HT1080 (cell line): ENCODE results near the gene ZNF777. TPM values are rescaled to one million over a fixed set of nuclear protein-coding genes. Genes with fewer than 3 reads are reported as not detected.
A peak's percentile ranks its signal among the peaks of the same experiment; 100 is the strongest.
"Not testable (repeated sequence)": the region's sequence is repeated elsewhere in the genome, so short reads cannot be mapped to it uniquely, and the experiment has no call there.

Source experiments
- DNase-seq: peaks from one replicate; pipeline ENCODE4 v3.0.0-alpha.2; 2015; ENCODE audit warnings: low read depth
- total RNA-seq: library from RNA; depleted of rRNA; stranded (reverse); fragments of >200 nt; shearing (Covaris generic); gene quantifications from 2 replicates; pipeline ENCODE4 v1.2.3, GENCODE V29; 2014

Gene ZNF777
- total RNA-seq, 1 experiment from 2014 or later = 13.7 TPM

DNA sequence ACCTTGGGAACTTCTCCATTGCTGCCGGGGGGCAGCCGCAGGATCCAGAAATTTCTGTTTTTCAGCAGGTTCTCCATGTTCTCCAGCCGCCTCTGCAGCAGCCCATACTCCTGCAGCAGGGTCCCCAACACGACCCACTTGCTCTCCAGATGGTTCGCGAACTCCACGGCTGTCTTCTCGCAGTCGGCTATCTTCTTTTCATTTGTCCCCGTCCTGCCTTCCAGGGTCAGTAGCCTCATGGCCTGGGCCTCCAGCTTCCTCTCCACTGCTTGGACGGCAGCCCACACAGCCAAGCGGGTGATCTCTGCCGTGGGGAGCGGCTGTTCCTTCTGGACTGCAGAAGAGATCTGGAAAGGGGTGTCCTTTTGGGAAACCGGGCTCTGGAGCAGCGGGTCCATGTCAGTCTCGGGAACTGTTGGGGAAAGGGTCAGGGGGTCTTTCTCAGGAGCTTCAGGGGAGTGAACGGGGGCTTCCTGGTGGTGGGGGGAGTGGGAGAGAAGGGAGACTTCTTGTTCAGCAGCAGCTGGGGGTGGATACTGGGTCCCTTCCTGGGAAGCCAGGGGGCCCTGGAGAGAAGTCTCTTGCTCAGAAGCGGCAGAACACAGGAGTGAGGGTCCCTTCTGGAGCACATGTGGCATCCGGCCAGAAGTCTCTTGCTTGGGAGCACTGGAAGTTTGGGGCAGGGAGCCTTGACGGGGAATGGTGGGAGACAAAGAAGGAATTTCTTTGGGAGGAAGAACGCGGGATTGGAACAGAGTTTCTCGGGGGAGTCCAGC lies 5.5 kb downstream of the ZNF777 start:
- DNase-seq = no peak

DNA sequence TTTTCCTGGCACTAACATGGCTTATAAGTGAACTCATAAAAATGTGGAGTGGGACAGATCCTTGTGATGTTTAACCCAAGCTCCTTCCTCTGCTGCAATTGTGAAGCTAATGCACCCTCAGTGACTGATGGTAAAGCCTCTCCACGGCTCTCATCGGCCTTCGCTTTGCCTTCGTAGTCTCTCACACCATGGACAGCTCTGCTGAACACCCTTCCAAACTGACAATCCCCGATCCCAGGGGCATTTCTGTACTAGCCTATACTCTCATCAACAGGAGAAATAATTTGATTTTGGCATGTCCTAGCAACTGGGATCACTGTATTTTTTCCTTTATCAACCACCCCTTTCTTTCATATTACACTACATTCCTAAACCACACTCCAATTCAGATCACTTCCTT lies 6.1 kb downstream of the ZNF777 start:
- no peak for DNase-seq

DNA sequence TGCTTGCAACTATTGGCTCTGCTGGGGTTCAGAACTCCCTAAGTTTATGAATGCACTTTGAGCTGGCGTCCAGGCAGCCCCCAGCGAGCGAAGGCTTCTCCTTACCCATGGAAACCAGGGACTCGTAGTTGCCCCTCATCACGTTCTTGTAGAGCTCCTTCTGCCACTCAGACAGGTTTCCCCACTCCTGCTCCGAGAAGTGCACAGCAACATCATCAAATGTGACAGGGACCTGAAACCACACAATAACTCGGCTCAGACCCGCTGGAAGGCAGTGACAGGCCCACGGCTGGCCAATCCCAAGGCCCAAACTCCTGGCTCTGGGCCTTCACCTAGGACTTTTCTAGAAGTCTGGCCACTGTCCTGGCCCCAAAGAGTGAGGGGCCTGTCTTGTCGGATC lies 6.9 kb downstream of the ZNF777 start:
- no peak for DNase-seq

DNA sequence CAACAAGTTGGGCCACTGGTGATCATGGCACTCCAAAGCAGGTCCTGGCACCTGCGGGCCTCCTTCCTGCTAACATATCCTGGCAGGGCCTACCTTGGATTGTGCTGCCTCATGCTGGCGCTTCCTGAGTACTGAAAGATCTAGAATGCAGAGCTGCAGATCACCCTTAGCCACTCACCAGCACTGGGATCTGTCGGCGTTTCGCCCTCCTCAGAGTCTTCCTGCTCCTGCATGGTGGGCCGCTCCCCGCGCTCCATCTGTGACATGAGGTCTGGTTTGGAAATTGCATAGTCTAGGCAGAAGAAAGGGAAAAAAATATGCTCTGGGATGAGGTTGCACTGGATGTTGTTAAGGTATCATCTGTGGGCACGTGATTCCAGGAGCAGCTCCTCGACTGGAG lies 10.0 kb downstream of the ZNF777 start:
- DNase-seq = no peak

DNA sequence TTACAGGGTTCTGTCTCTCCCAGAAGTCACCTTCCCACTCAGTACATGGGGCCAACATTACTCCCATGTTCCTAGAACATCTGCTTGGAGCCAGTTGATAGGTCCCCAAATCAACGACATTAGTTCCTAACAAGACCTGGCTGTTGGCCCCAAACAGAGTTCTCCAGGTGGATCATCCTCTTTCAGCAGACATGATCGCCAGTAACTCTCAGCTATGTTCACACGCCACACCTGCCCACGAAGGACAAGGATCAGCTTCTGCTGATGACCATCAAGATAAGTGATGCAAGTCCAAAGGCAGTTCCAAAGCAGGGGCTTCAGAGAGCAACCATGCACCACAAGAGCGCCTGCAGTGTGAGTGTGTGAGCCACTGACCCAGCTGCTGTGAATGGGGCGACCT lies 11.0 kb downstream of the ZNF777 start:
- no peak for DNase-seq

DNA sequence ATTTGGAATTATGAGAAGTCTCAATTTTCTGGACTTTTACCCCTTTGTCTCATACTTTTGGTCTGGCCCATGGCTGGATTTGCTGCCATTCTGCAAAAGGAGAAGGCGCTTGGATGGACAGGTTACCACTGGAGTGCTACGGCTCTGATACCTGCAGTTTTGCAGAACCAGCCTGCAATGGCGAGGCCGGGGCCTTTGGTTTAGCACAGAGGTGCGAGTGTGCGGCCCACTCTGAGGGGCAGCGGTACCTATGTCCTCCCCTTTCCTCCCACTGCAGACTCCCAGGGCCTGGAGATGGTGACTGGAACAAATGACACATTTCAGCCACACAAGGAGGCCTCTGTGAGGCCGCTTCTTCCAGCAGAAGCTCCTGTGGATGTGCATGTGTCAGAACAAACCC lies 11.9 kb downstream of the ZNF777 start:
- no peak for DNase-seq

DNA sequence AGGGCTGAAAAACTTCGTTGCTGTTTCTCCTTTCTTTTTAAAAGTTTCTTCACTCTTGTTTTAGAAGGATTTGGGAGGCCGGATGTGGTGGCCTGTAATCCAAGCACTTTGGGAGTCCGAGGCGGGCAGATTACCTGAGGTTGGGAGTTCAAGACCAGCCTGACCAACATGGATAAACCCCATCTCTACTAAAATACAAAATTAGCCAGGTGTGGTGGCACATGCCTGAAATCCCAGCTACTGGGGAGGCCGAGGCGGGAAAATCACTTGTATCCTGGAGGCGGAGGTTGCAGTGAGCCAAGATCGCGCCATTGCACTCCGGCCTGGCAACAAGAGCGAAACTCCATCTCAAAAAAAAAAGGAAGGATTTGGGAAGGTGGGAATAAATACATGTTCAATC lies 14.8 kb downstream of the ZNF777 start:
- DNase-seq = not testable (repeated sequence)

DNA sequence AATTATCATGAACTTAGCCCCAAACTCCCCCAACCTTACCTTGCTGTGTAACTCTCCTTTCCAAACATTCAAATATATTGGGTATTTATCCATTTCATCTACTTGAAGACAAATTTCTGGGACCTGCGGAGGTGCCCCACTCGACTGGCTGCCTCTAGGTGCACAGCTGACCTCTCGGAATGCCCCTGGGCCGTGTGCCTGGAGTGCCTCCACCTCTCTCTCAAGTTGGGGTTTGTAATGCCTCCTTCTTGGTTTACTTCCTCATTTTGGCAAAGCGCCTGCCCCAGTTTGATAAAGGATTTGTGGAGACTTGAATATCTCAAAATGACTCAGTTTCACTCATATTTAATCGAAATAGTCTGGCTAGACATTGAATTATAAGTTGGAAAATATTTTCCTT lies 16.6 kb downstream of the ZNF777 start:
- DNase-seq = no peak

DNA sequence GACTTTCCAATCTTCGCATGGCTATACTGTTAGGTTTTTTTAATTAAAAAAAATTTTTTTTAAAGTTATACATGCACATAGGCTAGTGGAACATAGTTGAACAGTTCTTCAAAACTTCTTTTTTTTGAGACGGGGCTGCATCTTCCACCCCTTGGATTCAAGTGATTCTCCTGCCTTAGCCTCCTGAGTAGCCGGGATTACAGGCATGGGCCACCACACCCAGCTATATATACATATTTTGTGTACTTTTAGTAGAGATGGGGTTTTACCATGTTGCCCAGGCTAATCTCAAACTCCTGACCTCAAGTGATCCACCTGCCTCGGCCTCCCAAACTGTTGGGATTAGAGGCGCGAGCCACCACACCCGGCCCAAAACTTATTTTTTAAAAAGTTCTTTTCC lies 17.3 kb downstream of the ZNF777 start:
- no peak for DNase-seq

DNA sequence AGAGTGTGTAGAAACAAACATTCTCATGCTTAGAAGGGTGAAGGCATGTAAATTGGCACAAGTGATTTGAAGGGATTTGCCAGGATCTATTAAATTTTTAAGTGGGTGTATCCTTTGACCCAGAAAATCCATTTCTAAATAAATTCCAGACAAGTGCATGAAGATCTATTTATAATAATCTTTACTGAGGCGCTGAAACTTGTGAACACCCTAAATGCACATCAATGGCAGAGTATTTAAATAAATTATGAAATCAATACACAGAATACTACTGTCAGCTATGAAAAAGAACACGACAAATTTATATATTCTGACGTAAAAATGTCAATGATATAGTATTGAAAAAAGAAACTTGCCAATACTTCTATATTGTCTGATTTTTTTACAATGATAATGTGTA lies 17.9 kb downstream of the ZNF777 start:
- DNase-seq = no peak

DNA sequence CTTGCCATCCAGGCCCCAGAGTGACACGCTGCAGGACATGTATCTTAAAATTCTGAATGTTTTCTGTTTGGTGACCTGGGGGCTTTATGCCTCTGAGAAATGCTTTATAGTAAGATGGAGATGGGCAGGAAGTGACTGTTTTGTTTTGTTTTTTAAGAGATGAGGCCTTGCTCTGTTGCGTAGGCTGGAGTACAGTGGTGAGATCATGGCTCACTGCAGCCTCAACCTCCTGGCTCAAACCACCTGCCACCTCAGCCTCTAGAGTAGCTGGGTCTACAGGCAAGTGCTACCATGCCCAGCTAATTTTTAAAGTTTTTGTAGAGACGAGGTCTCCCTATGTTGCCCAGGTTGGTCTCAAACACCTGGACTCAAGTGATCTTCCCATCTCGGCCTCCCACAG lies 20.6 kb downstream of the ZNF777 start:
- DNase-seq = peak; percentile 25

DNA sequence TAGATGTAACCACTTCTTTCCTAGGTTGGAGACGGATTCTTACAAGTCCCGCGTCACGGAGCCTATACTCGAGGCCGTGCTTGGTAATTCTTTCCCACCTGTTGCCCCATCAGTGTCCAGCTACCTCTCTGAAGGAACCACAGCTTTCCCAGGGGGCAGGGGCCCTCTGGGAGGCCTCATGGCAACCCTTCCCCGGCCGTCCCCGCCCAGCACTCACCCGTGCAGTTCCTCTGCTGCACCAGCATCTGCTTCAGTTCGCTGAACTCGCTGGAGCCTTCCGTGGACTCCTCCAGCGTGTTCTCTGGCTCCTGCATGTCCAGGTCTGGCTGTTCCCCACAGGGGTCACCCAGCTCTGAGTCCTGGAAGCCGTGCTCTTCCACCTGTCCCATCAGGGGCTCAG lies 24.5 kb downstream of the ZNF777 start:
- DNase-seq = no peak

DNA sequence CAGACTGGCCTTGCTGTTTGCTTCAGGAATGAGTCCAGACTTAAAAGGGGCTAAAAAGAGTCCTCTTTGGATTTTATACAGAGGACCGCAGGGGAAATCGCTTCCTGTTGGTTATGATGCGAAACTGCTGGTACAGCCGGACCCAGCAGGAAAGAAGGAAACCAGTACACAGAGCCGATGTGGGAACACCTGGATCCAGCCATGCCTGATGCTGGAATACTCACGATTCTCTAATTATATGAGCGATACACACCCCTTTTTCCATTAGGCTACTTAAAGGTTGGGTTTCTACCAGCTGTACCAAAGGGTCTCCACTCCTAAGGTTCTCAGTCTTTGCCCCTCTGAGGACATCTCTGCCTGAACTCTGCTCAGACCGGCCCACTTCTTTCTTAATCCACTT lies 27.7 kb downstream of the ZNF777 start:
- no peak for DNase-seq

DNA sequence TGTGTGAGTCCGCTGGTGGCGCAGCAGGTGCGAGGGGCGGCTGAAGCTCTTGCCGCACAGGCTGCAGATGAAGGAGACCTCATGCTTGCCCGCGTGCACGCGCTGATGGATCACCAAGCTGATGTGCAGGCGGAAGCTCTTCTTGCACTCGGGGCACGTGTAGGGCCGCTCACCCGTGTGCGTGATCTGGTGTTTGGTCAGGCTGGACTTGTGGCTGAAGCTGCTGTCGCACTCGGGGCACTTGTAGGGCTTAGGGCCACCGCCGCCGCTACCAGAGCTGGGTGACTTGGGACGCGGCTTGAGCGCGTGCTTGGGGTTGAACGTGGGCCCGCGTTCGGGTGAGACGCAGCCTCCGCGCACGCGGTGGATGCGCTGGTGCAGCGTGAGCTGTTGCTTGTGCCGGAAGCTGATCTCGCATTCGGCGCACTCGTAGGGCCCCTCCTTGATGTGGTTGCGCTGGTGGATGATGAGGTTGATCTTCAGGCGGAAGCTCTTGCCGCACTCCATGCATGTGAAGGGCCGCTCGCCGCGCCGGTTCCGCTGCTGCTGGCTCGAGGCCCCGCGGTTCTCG lies 28.7 kb downstream of the ZNF777 start:
- DNase-seq = no peak

DNA sequence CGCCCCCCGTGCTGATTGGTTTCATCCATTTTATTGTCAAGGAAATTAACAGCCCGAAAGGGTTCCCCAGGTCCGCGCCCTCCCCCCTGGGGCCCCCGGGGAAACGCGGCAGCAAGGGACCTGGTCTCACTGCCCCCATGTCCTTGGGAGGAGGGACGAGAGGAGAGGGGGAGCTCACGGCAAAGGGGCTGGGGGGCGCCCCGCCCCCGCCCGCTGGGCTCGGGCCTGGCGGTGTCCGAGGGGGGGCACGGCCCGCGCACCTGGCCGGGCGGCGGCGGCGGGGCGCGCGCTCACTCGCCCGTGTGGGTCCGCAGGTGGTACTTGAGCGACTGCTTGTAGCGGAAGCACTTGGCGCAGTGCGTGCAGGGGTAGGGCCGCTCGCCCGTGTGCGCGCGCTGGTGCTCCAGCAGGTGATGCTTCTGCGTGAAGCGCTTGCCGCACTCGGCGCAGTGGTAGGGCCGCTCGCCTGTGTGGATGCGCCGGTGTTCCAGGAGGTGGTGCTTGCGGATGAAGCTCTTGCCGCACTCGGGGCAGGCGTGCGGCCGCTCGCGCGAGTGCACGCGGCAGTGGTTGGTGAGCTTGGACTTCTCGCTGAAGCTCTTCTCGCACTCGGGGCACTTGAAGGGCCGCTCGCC lies 29.3 kb downstream of the ZNF777 start:
- no peak for DNase-seq

DNA sequence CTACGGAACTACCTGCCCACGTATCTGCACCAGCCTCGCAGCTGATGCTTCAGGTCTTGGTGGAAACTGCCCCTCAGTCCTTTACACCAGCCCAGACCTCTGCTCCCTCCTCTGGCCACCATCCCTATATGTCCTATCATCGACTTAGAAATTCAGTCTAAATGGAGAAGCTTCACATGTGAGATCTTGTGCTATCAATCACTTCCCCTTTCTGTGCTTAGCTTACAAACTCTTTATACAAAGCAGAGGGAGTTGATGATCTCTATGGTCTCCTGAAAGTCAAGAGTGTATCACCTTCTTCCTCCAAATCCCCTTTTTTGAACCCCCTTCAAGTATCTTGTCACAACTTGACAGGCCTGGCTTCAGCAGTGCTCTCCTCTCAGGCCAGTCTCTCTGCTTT lies 30.7 kb downstream of the ZNF777 start:
- DNase-seq = no peak

DNA sequence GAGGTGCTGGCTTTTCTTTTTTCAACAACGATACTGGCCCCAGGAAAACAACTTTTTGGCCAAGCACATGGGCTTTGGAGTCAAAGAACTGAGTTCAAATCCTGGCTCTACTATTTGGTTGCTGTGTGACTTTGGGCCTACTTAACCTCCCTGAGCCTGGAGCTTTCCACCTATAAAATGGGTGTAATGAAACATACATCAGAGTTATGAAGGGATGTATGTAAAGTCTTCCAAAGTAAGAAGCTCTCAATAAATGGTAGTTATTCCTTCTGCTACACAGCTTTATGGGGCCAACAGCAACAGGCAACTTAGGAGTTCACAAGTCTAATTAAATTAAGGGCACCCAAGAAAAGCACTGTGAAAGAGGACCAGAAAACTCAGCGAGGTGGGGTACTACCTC lies 33.0 kb downstream of the ZNF777 start:
- DNase-seq = no peak

DNA sequence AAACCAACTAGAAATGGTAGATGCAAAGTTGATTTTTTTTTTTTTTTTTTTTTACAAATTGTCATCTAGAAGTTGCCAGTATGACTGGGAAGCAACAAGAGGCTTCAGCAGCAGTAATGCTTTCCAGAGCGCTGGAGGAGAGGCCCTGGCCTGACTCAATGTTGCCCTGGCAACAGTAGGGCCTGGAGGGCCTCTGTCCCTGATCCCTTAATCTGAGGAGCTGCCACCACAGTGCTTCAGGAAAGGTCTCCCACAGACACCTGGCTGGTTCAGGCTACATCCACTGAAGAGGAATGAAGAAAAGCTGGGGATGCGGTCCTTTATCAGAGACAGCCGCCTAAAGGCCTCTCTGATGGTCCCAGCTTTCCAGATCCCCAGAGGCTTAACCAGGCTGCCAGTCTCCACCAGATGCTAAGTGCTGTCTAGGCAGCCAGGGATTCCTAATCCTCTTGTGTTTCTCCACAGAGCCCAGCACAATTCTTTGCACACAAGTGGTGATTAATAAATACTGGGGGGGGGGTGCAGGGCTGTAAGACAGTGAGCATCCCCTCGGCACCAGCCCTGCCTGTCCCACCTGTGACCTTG lies 33.7 kb downstream of the ZNF777 start:
- no peak for DNase-seq

DNA sequence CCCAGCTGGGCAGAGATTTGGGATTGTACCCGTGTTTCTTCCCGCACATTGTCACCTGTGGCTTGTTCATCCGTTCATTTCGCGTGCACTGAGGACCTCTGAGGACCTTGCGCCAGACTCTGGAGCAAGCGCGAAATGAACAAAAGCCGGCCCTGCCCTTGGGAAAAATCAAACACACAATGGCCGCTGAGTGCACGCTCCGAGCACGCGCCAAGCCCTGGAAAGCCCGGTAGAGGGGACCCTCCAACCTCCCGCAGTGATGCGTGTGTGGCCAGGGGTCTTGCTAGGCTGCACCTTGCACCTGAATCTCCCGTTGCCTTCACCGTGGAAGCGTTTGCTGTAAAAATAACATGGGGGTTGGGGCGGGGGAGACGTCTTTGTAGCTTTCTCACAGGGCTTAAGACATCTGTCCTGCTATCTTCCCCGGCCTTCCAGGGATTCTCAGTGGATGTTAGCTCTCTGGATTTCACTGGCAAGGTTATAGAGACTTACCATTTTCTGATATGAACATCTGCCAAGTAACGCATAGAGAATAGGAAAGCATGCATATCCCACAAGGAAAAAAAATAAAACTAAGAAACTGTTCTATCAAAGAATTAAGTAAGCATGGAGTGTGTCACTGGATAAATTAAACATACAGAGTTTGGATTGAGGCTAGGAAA lies 37.3 kb downstream of the ZNF777 start:
- DNase-seq = no peak

DNA sequence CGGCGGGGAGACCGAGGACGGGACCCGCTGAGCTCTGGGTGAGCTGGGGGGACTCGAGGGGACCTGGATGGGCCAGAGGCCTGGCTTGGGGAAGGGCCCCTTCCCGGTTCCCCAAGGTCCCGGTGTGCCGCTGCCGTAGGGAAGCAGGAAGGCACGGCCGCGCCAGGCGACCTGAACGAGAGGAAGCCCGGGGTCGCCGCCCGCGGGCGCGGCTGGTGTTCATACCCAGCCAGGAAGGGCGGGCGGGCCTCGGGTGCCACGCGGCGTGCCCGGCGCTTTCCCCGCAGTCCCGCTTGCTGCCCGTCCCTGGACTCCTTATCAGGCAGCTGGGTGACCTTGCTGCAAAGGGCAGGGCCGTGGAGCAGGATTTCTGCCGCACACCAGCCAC lies 38.0 kb downstream of the ZNF777 start:
- no peak for DNase-seq

DNA sequence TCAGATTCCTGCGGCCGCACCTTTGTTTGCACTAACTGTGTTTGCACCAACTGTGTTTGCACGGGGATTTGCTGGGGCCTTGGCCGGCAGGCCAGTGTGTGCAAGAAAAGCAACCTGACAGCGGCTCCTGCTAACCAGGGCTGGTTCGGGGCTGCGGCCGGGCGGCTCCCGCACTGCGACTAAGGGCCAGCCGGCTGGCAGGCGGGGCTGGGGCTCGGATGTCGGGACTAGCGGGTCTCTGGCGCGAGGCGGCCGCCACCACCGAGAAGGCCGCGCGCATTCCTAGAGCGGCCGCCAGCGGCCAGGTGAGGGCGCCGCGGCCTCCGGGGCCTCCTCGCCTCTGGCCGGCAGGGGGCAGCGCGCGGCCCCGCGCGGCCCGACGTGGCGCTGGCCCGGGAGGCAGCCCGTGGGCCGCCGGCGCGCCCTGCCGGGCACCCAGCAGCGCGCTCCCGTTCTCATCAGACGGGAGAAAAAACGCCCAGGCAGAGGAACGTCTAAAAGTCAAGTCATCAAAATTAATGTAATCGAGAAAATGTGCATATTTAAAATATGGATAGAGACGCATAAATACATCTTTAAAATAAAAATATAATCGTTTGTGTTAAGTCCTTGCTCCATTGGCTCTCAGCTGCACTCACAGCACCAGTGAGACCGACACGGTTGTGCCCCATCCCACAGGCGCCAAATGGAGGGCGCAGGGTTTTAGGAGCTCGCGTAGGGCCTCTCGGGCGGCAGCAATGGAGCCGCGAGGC lies 38.5 kb downstream of the ZNF777 start:
- peak; percentile 59 for DNase-seq
